Astrocyte of the cerebellum (primary cell): ENCODE data around the gene ODAD3.
"Not testable (repeated sequence)": the region's sequence is repeated elsewhere in the genome, so short reads cannot be mapped to it uniquely, and the experiment has no call there.

ENCODE experiments used
- DNase-seq: peaks from one replicate; pipeline ENCODE4 v3.0.0-alpha.2; 2011; ENCODE audit warnings: low read depth
- H3K4me3 ChIP-seq: 2 replicates; pipeline ENCODE4 v1.5.1; 2011; ENCODE audit warnings: mild to moderate bottlenecking, low read depth, low read length, moderate library complexity
- CTCF ChIP-seq: IDR thresholded peaks from 2 replicates; pipeline ENCODE4 v1.5.1; 2012; ENCODE audit warnings: low read length, low read depth, moderate library complexity, mild to moderate bottlenecking; ENCODE audit errors: missing control alignments
- in situ Hi-C: cut with HindIII; loops from 2 replicates; pipeline ENCODE4 v1.10.0; 2017; ENCODE audit warnings: low sequenced_read_pairs

Gene ODAD3

GRCh38 chr19:11383706-11384048 lies 51.2 kb downstream of the ODAD3 start:
- no peak for DNase-seq
- peak overlapping the region; percentile 14 for H3K4me3 ChIP-seq
- in situ Hi-C loops: no loop called here

GRCh38 chr19:11382898-11383705 lies 51.8 kb downstream of the ODAD3 start:
- in situ Hi-C loops: no loop called here
- DNase-seq: no peak
- H3K4me3 ChIP-seq: peak overlapping the region; percentile 14
- peak; percentile 64 for TF ChIP-seq CTCF

More at GRCh38 chr19:11383706-11384048, 51.2 kb downstream of the ODAD3 start:
- TF ChIP-seq CTCF: no peak

GRCh38 chr19:11380653-11381537 lies 54.0 kb downstream of the ODAD3 start:
- in situ Hi-C loops: no loop called here
- H3K4me3 ChIP-seq: peak overlapping the region; percentile 54

GRCh38 chr19:11379857-11380350 lies 55.0 kb downstream of the ODAD3 start:
- in situ Hi-C loops: no loop called here
- H3K4me3 ChIP-seq: no peak overlapping the region
- no peak for DNase-seq
- no peak for TF ChIP-seq CTCF

More at GRCh38 chr19:11380653-11381537, 54.0 kb downstream of the ODAD3 start:
- DNase-seq: peak; percentile 85
- peak; percentile 71 for TF ChIP-seq CTCF

- H3K4me3 ChIP-seq, in situ Hi-C loops, DNase-seq: not testable (repeated sequence)
Observed at GRCh38 chr19:11379269-11379845, 55.6 kb downstream of the ODAD3 start.

GRCh38 chr19:11378319-11379189 lies 56.4 kb downstream of the ODAD3 start:
- in situ Hi-C loops: no loop called here
- no peak overlapping the region for H3K4me3 ChIP-seq
- TF ChIP-seq CTCF: peak; percentile 61
- DNase-seq: no peak
